CD14-positive monocyte (primary cell): ENCODE results near the gene ENTPD2. TPM values are rescaled to one million over a fixed set of nuclear protein-coding genes. Genes with fewer than 3 reads are reported as not detected.

Experiments
- DNase-seq, 3 donors: peaks; one replicate each; pipeline ENCODE4 v3.0.0-alpha.2; 2011 to 2022
- H2AFZ ChIP-seq: 2 replicates; pipeline ENCODE4 v1.6.0; 2012; ENCODE audit warnings: mild to moderate bottlenecking, low read depth, low read length, inconsistent platforms; ENCODE audit not compliant: insufficient read depth, poor library complexity, severe bottlenecking
- H3K27ac ChIP-seq, 2 donors: 1 replicate in 1 of 2; 2 replicates in 1 of 2; pipeline ENCODE4 v1.5.1; 2012 to 2013; ENCODE audit warnings: low read length in 2 of 2, control low read depth in 1 of 2, inconsistent platforms in 1 of 2, low read depth in 1 of 2, mild to moderate bottlenecking in 1 of 2
- H3K27me3 ChIP-seq, 2 donors: one replicate each; pipeline versions ENCODE4 v1.6.0 to v1.6.1; 2011 to 2013; ENCODE audit warnings: low read length in 2 of 2; ENCODE audit not compliant: control insufficient read depth in 2 of 2, insufficient read depth in 2 of 2
- H3K36me3 ChIP-seq, 2 donors: replicated peaks in 1 of 2; 1 replicate in 1 of 2; 2 replicates in 1 of 2; pipeline versions ENCODE4 v1.5.1 to v1.6.1; 2012 to 2013; ENCODE audit warnings: low read length in 2 of 2, control low read depth in 1 of 2, inconsistent platforms in 1 of 2, mild to moderate bottlenecking in 1 of 2; ENCODE audit not compliant: insufficient read depth in 2 of 2, control insufficient read depth in 1 of 2
- H3K4me1 ChIP-seq, 2 donors: 1 replicate in 1 of 2; 2 replicates in 1 of 2; pipeline versions ENCODE4 v1.5.1 to v1.6.1; 2012 to 2013; ENCODE audit warnings: low read length in 2 of 2, control low read depth in 1 of 2, inconsistent platforms in 1 of 2, mild to moderate bottlenecking in 1 of 2, moderate library complexity in 1 of 2; ENCODE audit not compliant: insufficient read depth in 2 of 2, control insufficient read depth in 1 of 2
- H3K4me2 ChIP-seq: replicated peaks from 2 replicates; pipeline ENCODE3; 2012; ENCODE audit warnings: low read length, moderate library complexity, mild to moderate bottlenecking; ENCODE audit not compliant: poor library complexity, severe bottlenecking; ENCODE audit errors: extremely low read depth
- H3K4me3 ChIP-seq, 3 experiments: fragments of 200-600 bp in 1 of 3; sonication (generic) in 1 of 3; replicated peaks in 1 of 3; 1 replicate in 2 of 3; 2 replicates in 1 of 3; pipeline ENCODE4 v1.5.1; 2011 to 2013; ENCODE audit warnings: low read length in 3 of 3, mild to moderate bottlenecking in 3 of 3, control low read depth in 2 of 3, low read depth in 2 of 3, inconsistent platforms in 1 of 3, moderate library complexity in 1 of 3
- H3K79me2 ChIP-seq: 2 replicates; pipeline ENCODE4 v1.6.0; 2012; ENCODE audit warnings: mild to moderate bottlenecking, control low read depth, inconsistent platforms, low read length, moderate library complexity; ENCODE audit not compliant: insufficient read depth
- H3K9ac ChIP-seq: 2 replicates; pipeline ENCODE4 v1.6.0; 2017; ENCODE audit warnings: low read length, mild to moderate bottlenecking; ENCODE audit not compliant: insufficient read depth, poor library complexity, severe bottlenecking
- H3K9me3 ChIP-seq, 2 donors: replicated peaks in 1 of 2; 1 replicate in 1 of 2; 2 replicates in 1 of 2; pipeline versions ENCODE4 v1.5.1 to v1.6.1; 2012 to 2013; ENCODE audit warnings: low read length in 2 of 2, control low read depth in 1 of 2; ENCODE audit not compliant: control insufficient read depth in 1 of 2, insufficient read depth in 1 of 2
- H4K20me1 ChIP-seq: 2 replicates; pipeline ENCODE4 v1.6.0; 2012; ENCODE audit warnings: mild to moderate bottlenecking, low read length, control low read depth, moderate library complexity; ENCODE audit not compliant: insufficient read depth
- H3K27ac Mint-ChIP-seq, 7 donors: one replicate each; pipeline ENCODE4 v1.8.0; 2020; ENCODE audit warnings: mild to moderate bottlenecking in 7 of 7, mixed read lengths in 7 of 7, moderate library complexity in 6 of 7, inconsistent platforms in 2 of 7
- H3K27me3 Mint-ChIP-seq, 3 donors: one replicate each; pipeline ENCODE4 v1.8.0; 2021 to 2022; ENCODE audit warnings: low read depth in 3 of 3, mild to moderate bottlenecking in 3 of 3, mixed read lengths in 3 of 3, moderate library complexity in 3 of 3, inconsistent platforms in 1 of 3
- H3K36me3 Mint-ChIP-seq, 2 donors: one replicate each; pipeline ENCODE4 v1.8.0; 2020; ENCODE audit warnings: mixed read lengths in 2 of 2, inconsistent platforms in 1 of 2, mild to moderate bottlenecking in 1 of 2
- H3K4me1 Mint-ChIP-seq: one replicate; pipeline ENCODE4 v1.8.0; 2020; ENCODE audit warnings: mild to moderate bottlenecking, mixed read lengths
- H3K4me3 Mint-ChIP-seq, 2 donors: one replicate each; pipeline ENCODE4 v1.8.0; 2020; ENCODE audit warnings: mild to moderate bottlenecking in 2 of 2, mixed read lengths in 2 of 2, moderate library complexity in 1 of 2
- H3K9me3 Mint-ChIP-seq, 7 donors: one replicate each; pipeline ENCODE4 v1.8.0; 2020 to 2022; ENCODE audit warnings: mixed read lengths in 7 of 7, mild to moderate bottlenecking in 6 of 7, moderate library complexity in 6 of 7, inconsistent platforms in 2 of 7
- WGBS: methylation state at CpG from one replicate; pipeline ENCODE4 v1.1.5; 2013; ENCODE audit warnings: missing lambda C conversion rate; ENCODE audit not compliant: insufficient coverage; 5-methylcytosine and 5-hydroxymethylcytosine counted together
- intact Hi-C, 2 donors: fragments of 100-400 bp; cut with micrococcal nuclease; formaldehyde crosslinking; loops; one replicate each; pipeline versions ENCODE4 v1.15.0 to v1.15.1; 2023
- polyA plus RNA-seq, 3 donors: library from polyadenylated mRNA; depleted of rRNA in 1 of 3; unstranded in 2 of 3; stranded (reverse) in 1 of 3; fragments of 300-500 nt in 2 of 3; fragments of >200 nt in 1 of 3; fragmentation: Illumina TruSeq in 2 of 3; gene quantifications; 1 replicate in 2 of 3; 2 replicates in 1 of 3; pipeline ENCODE4 v1.2.3, GENCODE V29; 2012 to 2021
- TF ChIP-seq, protein P1 (sequence below): fragments of 200-600 bp; IDR thresholded peaks from one replicate; pipeline ENCODE4 v1.8.0; 2022; ENCODE audit warnings: antibody characterized with exemption, mild to moderate bottlenecking

ENTPD2 gene
- polyA plus RNA-seq, 3 donors = not detected

DNA sequence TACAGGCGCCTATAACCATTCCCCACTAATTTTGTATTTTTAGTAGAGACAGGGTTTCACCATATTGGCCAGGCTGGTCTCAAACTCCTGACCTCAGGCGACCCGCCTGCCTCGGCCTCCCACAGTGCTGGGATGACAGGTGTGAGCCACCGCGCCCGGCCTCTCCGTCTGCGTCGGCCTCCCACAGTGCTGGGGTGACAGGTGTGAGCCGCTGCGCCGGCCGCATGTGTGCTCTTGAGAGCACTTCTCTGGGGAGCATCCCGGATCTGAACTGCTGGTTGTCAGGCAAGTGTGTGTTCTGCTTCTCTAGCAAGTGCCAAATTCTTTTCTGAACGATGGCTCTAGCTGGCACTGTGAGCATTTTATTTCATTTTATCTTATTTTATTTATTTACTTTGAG, 3.7 kb upstream of the ENTPD2 start:
- peaks cover 13% of the 10 kb centered on the region for H3K4me1 Mint-ChIP-seq
- WGBS = 93% methylated on average over 11 of the region's 16 CpGs
- no peaks in the 10 kb centered on the region for H3K36me3 ChIP-seq
- TF ChIP-seq, protein P1, sequence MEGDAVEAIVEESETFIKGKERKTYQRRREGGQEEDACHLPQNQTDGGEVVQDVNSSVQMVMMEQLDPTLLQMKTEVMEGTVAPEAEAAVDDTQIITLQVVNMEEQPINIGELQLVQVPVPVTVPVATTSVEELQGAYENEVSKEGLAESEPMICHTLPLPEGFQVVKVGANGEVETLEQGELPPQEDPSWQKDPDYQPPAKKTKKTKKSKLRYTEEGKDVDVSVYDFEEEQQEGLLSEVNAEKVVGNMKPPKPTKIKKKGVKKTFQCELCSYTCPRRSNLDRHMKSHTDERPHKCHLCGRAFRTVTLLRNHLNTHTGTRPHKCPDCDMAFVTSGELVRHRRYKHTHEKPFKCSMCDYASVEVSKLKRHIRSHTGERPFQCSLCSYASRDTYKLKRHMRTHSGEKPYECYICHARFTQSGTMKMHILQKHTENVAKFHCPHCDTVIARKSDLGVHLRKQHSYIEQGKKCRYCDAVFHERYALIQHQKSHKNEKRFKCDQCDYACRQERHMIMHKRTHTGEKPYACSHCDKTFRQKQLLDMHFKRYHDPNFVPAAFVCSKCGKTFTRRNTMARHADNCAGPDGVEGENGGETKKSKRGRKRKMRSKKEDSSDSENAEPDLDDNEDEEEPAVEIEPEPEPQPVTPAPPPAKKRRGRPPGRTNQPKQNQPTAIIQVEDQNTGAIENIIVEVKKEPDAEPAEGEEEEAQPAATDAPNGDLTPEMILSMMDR = no peak
- no peaks in the 10 kb centered on the region for H3K79me2 ChIP-seq
- no peak overlapping the region for H2AFZ ChIP-seq
- H3K27ac Mint-ChIP-seq = no peak overlapping the region
- H3K27ac ChIP-seq = no peak overlapping the region
- DNase-seq = no peak
- no peaks in the 10 kb centered on the region for H3K36me3 Mint-ChIP-seq
- H3K27me3 ChIP-seq = peaks cover 10 to 27% of the 10 kb centered on the region in 2 donors
- H3K9ac ChIP-seq = no peak overlapping the region
- H3K4me3 ChIP-seq = no peak overlapping the region
- no peak overlapping the region for H3K4me2 ChIP-seq
- H3K4me3 Mint-ChIP-seq = no peak overlapping the region
- peaks cover 0 to 5% of the 10 kb centered on the region in 2 donors for H3K9me3 ChIP-seq
- H3K27me3 Mint-ChIP-seq = peaks cover 43 to 61% (median 46%) of the 10 kb centered on the region in 3 donors
- intact Hi-C loops = no loop called here
- peaks cover 0 to 10% of the 10 kb centered on the region in 2 donors for H3K4me1 ChIP-seq
- H3K9me3 Mint-ChIP-seq = no peaks in the 10 kb centered on the region
- no peaks in the 10 kb centered on the region for H4K20me1 ChIP-seq

DNA sequence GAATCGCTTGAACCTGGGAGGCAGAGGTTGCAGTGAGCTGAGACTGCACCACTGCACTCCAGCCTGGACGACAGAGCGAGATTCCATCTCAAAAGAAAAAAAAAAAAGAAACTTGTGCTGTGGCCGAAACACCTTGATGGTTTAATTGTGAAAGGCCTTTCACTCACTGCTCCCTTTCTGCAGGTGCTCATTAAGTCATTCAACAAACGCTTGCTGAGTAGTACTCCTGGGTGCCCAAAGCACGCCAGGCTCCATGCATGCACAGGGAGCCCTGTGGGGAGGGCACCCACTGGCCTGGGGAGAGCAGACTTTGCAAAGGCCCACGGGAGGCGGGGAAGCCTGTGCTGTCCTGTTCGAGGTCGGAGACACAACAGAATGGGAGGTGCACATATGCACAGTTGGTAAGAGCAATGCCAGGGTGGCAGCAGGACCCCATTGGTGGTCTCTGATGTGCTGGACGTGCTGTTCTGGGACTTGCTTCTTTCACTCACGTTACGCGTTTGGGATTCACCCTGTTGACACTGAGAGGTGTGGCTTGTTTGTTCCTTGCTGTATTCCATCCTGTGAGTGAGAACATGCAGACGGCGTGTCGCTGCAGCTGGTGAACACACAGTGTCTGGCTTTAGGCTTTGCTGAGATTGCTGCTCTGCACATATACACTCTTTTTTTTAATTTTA, 3.0 kb upstream of the ENTPD2 start:
- peaks cover 48 to 64% (median 48%) of the 10 kb centered on the region in 3 donors for H3K27me3 Mint-ChIP-seq
- Histone ChIP-seq H3K27me3 (peaks cover 13 to 34% of the 10 kb centered on the region in 2 donors), H3K9me3 (peaks cover 0 to 5% of the 10 kb centered on the region in 2 donors), H3K4me3 (no peak overlapping the region), H3K79me2 (no peaks in the 10 kb centered on the region), H3K4me1 (peaks cover 0 to 10% of the 10 kb centered on the region in 2 donors), H3K36me3 (no peaks in the 10 kb centered on the region), H3K27ac (no peak overlapping the region), H3K4me2 (no peak overlapping the region), H2AFZ (no peak overlapping the region), H4K20me1 (no peaks in the 10 kb centered on the region), H3K9ac (no peak overlapping the region)
- H3K9me3 Mint-ChIP-seq = no peaks in the 10 kb centered on the region
- TF ChIP-seq, protein P1 = no peak
- intact Hi-C loops = no loop called here
- no peak for DNase-seq
- WGBS = 93% methylated on average over 13 of the region's 17 CpGs
- peaks cover 14% of the 10 kb centered on the region for H3K4me1 Mint-ChIP-seq
- no peak overlapping the region for H3K27ac Mint-ChIP-seq
- H3K4me3 Mint-ChIP-seq = peak overlapping the region in 1 of 2 donors; percentile 28
- no peaks in the 10 kb centered on the region for H3K36me3 Mint-ChIP-seq
